HG03280 (cell line): ENCODE measurements around the gene PIPOX.

Experiments used
- ATAC-seq: cut with Tn5 transposase; IDR thresholded peaks from one replicate; pipeline ENCODE4 v1.9.1; 2021; ENCODE audit warnings: mild to moderate bottlenecking, moderate library complexity; ENCODE audit not compliant: unreplicated experiment

Gene PIPOX

GRCh38 chr17:29019475-29020181 is 23.3 kb upstream of the PIPOX start:
- no peak for ATAC-seq

- ATAC-seq = no peak
Measured at GRCh38 chr17:29020576-29020975, 22.4 kb upstream of the PIPOX start.

GRCh38 chr17:29021226-29021625 is 21.7 kb upstream of the PIPOX start:
- ATAC-seq = no peak

GRCh38 chr17:29022074-29022473 is 20.9 kb upstream of the PIPOX start:
- no peak for ATAC-seq

DNA sequence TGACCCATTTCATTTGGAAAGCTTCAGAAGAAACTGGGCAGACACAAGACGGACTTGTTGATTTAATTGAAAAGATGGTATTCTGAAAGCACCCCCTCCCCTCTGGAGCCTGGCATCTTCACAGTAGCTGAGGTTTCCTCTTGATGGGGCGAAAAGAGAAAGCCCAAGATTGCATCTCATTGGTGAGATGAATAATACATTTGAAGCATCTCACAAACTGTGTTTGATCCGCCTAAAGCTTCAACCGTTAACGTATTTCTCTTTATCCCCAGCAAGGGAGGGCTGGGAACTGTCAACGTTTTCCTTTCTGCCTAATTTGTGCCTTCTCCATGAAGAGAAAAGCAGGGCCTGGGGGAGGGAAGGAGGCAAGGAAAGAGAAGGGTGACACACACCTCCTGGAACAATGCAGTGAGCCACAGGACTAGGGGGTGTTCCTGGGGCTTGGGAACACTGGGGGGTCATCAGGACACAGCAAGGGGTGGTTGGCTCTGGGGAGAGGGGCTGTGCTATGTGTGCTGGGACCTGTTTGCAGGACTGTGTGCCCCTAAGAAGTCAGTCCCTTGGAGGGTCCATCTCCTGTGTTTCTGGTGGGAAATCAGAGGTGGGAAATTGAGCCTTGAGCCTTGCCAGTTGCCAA is 18.5 kb upstream of the PIPOX start:
- ATAC-seq = no peak

GRCh38 chr17:29031488-29031887 is 11.5 kb upstream of the PIPOX start:
- ATAC-seq = no peak

DNA sequence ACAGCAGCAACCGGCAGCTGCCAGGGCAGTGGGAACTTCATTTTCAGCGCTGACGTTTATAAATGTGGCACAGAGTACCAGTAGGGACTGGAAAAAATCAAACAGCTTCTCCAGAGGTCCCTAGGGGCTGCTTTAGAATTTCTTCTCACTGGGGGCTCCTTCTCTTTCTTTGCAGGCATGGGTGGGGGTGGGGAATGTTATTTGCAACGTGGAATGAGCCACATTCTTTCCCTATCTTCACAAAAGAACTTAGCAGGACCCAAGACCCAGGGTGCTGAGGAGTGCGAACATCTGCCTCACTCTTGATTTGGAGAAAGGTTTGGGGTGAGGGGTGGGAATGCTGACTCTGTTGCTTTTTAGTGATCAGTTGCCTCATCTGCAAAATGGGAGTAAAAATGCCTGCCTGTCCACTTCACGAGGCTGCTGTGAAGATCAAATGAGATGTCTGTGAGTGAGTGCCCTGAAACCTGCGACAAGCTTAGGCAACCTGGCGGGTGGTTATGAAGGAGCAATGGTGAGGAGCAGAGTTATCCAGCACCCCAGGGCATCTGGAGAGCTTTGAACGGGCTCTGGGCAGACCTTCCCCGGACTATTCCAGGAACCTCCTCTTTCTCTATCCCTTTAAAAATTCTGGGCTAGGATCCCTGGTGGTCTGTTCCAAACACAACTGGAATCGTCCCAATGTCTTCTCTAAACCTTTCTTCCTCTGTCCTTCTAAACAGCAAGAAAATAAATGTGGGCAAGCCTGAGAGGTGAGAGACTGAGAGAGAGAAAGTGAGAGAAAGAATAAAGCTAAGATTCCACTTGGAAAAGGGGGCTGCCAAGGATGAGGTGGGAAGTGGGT is 10.7 kb upstream of the PIPOX start:
- ATAC-seq = no peak

GRCh38 chr17:29032857-29033197 is 10.1 kb upstream of the PIPOX start:
- ATAC-seq = no peak

GRCh38 chr17:29034510-29034909 is 8.4 kb upstream of the PIPOX start:
- no peak for ATAC-seq

GRCh38 chr17:29036584-29036983 is 6.4 kb upstream of the PIPOX start:
- ATAC-seq = no peak

GRCh38 chr17:29037739-29038084 is 5.2 kb upstream of the PIPOX start:
- no peak for ATAC-seq

- ATAC-seq = no peak
Measured at GRCh38 chr17:29038085-29038795, 4.7 kb upstream of the PIPOX start.

- ATAC-seq = no peak
Measured at GRCh38 chr17:29039764-29040598, 3.0 kb upstream of the PIPOX start.

GRCh38 chr17:29041091-29041490 is 1.9 kb upstream of the PIPOX start:
- no peak for ATAC-seq

DNA sequence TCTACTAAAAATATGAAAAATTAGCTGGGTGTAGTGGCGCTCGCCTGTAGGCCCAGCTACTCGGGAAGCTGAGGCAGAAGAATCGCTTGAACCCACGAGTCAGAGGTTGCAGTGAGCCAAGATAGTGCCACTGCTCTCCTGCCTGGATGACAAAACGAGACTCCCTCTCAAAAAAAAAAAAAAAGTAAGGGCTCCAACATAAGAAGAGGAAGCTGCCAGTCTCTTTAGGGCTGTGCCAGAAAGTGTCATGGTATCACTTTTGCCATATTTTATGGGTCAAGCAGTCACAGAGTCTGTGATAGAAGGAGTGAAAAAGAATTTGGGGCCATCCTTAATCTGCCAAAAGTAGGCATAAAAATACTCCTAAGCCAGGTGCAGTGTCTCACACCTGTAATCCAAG is 1.4 kb upstream of the PIPOX start:
- ATAC-seq = no peak

- no peak for ATAC-seq
Measured at GRCh38 chr17:29042026-29042678, 789 bp upstream of the PIPOX start.

GRCh38 chr17:29043539-29044145 is 701 bp downstream of the PIPOX start:
- ATAC-seq = no peak

GRCh38 chr17:29045026-29045425 is 2.1 kb downstream of the PIPOX start:
- no peak for ATAC-seq

- no peak for ATAC-seq
Measured at GRCh38 chr17:29045734-29046472, 3.0 kb downstream of the PIPOX start.
